Activated CD8-positive, alpha-beta memory T cell treated with anti-CD3 and anti-CD28 coated beads, Interleukin-2, amount 50 U/mL, for 4 hours (primary cell): Measurements from ENCODE around the gene MYRIP.
"Not testable (repeated sequence)": the region's sequence is repeated elsewhere in the genome, so short reads cannot be mapped to it uniquely, and the experiment has no call there.

Source experiments
- DNase-seq: peaks from one replicate; pipeline ENCODE4 v3.0.0-alpha.2; 2020

Gene MYRIP

DNA sequence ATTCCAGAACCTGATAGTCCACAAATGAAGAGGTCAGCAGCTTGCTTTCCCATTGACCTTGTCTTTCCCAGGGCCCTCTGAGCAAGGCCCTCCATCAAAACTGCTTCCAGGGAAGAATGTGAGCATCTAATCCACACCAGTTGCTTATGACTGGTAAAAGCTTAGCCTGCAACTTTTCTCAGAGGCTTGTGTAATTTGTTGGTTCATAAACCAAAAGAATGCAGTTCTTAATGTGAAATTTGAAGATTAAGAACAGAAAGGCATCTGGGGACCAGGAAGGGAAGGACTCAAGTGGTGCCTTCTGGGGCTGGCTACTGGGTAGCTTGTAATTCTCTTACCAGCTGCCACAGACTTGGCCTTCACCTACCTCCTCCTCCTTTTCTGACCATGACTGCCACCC, 439.2 kb downstream of the MYRIP start:
- DNase-seq, result no peak

DNA sequence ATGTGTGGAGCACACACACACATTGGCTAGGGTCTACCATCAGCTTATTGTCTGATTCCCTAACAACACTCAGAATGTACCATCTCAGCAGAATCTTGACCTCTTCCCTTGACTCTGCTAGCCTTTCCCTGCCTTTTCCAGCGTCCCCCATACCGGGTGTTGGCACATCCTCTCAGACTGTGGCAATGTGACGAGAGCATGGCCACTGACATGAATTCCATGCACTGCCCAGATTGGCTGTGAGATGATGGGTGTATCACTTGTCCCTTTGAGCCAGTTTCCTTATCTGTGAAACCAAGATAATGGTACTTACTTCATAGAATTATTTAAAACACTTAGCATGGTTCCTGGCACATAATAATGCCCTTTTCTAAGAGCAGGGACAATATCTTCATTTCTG, 439.8 kb downstream of the MYRIP start:
- no peak for DNase-seq

DNA sequence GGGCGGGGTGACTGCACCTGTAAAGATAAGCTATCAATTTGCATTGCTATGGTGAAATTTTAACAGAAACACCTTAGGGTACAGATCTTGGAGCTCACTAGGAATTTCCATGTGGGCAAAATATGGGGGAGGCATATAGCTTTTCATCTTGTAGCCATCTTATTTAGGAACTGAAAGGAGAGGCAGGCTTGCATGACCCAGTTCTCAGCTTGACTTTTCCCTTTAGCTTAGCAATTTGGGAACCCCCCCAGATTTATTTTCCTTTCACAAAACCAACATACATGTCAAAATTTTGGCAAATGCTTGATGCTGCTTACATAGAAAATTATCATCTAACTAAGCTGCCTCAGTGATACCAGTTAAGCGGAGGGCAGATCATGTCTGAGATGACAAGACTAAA, 445.1 kb downstream of the MYRIP start:
- DNase-seq, result no peak

DNA sequence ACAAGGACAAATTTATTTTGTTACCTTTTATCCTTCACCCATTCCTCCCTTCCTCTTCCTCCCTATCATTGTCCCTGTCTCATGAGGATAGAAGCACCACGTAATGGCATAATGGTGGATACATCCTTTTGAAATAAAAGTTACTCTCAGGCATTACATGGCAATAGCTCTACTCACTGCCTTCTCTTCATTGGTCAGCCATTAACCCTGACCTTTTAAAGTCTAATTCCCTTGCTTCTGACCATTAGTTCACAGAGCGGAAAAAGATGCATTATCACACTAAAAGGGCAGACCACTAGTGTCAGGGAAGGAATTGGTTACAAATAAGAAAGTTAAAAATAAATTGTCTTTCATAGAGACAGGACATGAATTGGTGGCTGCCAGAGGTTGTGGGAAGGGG, 445.5 kb downstream of the MYRIP start:
- DNase-seq, result no peak

DNA sequence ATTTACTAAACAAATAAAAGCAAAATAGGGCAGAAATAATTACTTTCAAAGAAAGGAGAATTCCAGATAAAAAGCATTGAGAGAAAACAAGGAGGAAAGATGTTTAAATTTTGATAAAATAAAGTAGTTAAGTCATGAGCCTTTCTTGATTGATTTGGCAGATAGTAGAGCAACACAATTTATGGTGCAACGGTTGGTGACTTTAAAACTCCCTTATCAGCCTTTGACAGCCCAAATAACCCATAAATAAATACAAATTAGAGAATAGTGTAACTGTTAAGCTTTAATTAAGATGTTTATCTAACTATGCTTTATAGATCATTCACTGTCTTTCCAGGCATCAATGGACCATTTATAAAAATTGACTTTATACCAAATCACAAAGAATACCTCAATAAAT, 446.1 kb downstream of the MYRIP start:
- DNase-seq, result no peak

DNA sequence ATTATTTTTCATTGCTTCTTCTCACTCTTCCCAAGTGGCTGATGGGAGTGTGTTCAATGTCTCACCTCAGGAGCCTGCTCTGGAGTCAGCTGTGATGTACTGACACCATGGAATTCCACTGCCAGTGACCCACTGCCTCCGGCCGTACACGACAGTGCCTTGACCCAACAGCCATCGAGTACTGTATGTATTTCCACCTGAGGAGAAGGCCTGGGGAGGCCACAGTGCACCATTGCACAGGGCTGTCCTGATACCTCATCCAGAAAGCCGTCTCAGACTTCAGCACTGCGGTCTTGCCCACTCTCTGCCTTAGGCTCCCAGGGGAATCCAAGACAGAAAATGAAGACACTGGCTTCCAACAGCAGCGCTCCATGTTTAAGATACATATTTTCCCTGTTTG, 448.7 kb downstream of the MYRIP start:
- DNase-seq, result no peak

DNA sequence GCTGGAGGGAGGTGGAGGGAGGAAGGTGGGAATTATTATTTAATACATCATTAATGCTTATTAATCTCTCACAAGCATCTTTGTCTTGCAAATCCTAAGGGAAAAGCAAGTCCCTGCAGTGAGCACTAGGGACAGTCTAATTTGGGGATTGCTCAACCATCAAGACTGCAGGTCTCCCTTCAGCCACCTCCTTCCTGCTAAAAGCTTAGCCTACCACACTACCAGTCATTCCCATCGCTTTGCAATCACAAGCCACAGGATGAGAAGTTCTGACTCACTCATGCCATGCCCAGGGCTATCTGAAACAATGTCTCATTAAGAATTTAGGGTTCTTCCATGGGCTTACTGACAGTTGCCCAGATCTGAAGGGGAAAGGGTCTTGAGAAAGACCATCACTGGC, 449.1 kb downstream of the MYRIP start:
- no peak for DNase-seq

DNA sequence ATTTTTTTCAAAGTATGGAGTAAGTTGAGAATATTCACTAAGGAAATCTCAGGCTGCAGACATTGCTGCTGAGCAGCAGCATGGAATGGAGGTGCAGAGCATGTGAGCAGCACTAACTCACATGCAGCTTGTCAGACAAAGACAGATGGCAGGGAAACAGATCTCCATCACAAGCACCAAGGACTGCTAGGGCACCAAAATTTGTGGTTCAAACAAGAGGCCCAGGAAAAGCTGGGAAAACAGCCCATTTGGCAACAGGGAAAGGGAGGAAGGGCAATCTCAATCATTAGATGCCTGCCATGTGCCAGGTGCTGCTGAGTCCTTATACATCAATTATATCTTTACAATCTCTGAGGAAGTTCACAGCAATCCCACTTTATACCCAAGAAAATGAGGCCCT, 452.9 kb downstream of the MYRIP start:
- no peak for DNase-seq

DNA sequence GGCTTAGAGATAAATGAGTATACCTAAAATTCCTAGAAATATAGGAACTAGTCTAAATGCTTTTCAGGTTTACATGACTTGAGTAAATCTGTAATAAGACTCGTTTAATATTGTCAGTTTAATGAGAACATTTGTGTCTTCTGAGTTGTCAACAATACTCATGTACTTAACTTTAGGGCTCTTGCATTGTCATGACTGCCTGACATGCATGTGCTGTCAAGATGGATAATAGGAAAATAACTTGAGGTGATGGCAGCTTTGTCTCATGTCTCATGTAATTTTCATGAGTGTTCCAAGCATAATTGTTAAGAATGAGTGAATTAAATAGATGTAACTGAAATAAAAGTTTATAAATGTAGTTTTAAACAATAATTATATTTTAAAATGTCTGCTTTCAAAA, 455.0 kb downstream of the MYRIP start:
- DNase-seq, result no peak

DNA sequence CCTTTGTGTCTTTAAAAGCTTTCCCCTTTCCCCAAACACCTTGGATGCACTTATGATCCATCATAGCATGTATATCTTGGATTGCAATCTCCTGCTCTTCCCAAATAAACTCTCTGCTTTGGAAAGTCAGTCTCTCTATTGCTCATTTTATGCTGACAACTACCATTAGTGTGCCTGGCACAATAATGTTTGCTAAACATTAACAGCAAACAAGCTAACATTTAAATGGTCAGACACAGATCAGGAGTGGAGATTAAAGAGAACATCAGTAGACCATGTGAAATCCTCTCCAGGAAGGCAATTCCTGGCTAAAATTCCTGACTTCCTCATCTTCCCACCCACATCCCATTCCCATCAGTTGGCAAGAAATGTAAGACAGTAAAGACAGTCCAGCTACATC, 455.8 kb downstream of the MYRIP start:
- DNase-seq, result no peak

DNA sequence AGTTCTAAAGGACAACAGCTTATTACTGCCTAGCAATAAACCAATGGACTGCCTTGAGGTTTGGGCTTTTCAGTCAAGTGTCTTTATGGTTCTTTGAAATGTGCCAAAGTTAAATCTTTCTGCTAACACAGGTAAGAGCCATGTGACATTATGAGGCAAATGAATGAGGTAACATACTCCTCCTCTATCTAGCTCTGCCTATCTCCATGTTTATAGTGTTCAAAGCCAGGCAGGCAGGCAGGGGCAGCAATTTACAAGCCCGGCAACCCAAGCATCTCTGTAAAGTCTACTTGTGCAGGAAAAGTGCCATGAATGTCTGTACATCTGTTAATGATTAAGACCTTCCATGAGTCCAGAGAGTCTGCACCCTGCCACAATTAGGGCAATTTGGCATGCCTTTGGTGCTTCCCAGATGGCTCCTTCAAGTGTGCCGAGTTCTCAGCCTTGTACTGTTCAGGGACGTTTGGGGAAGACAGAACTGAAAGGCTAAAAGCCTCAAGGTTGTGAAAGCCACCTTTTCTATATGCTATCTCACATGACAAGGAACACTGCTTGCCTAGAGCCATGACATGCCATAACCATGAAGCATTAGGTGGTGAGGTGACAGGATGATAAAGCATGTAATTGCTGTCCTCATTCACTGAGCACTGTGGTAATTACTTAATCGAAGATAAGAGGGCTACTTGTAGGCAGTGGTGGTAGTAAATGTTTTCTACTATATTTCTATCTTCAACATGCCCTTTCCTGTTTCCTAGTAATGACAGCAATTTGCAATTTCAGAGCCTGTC, 458.7 kb downstream of the MYRIP start:
- DNase-seq, result no peak

DNA sequence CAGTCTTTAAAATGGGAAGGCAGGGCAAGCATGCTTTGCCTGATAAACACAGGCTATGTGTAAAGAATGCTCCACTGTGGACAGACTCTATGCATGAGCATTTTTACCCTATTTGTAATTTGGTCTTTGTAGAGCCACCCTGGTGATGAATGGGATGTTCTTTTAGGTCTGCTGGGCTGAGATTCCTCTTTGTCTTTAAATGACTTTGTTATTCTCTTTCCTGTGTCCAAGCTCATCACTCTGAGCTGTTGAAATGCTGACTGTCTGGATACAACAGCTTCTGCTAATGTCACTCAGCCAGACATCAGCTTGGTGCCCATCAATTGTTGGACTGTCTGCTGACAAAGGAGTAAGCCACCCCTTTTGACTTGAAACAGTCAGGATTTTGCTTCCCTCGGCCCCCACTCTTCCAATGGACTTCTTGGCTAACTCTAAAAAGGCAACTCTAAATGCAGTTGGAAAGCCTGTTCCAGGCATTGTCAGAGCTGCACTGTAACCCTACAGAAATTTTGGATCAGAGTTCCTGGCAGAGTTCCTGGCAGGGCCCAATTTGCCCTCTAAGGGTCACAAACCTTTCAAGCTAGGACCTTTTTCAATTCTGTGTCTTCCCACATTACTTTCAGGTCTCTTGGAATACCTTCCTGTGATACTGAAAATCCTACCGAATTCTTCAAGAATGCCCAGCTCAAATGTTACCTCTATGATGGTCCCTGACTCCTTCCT, 459.6 kb downstream of the MYRIP start:
- no peak for DNase-seq

DNA sequence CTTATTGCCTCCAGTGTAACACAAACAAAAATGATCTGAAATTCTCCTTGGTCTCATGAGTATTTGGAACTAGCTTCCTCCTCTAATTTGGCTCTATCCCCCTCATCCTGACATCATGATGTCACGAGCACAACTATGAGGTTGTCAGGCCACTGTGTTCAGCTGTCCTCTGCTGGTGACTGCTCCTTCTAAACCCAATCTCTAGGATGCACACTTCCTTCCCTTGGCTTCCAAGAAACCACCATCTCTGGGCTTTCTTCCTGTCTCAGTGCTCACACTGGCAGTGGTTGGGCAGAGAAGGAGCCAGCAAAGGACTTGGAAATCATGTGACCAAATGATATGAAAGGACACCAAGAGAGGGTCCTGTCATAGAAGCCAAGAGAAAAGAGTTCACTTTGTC, 469.4 kb downstream of the MYRIP start:
- DNase-seq, result no peak

DNA sequence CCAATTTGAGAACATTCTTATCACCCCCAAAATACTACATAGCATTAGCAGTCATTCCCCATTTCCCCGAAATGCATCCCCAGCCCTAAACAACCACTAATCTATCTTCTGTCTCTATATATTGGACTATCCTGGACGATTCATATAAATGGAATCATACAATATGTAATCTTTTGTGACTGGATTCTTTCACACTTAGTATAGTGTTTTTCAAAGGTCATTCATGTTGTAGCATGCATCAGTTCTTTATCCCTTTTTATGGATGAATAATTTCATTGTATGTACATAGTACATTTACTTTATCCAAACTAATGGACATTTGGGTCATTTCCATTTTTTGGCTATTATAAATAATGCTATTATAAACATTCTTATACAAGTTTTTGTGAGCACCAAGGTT, 472.6 kb downstream of the MYRIP start:
- no peak for DNase-seq

DNA sequence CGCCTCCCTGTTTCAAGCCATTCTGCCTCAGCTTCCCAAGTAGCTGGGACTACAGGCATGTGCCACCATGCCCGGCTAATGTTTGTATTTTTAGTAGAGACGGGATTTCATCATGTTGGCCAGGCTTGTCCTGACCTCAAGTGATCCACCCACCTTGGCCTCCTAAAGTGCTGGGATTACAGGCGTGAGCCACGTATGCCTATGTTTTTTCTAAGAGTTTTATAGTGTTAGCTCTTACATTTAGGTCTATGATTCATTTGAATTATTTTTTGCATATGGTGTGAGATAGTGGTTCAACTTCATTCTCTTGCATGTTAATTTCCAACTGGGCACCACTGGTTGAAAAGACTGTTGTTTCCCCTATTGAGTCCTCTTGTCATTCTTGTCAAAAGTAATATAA, 473.6 kb downstream of the MYRIP start:
- DNase-seq, result not testable (repeated sequence)

DNA sequence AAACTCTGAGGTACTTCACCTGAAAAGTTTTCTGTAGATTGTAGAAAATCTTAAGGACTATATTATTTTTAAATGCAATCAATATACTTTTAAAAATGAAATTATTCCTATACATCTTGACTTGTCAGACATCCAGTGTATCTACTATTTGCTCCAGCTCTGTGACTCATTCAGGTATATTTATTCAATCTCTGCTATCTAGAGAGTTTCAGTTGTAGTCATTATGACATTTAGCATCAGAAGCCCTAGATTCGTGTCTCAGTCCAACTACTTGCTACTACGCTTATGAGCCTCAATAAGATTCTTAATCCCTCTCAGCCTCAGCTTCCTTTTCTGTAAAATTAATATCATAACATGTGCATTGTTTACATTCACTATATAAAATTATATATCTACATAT, 477.8 kb downstream of the MYRIP start:
- DNase-seq, result no peak

DNA sequence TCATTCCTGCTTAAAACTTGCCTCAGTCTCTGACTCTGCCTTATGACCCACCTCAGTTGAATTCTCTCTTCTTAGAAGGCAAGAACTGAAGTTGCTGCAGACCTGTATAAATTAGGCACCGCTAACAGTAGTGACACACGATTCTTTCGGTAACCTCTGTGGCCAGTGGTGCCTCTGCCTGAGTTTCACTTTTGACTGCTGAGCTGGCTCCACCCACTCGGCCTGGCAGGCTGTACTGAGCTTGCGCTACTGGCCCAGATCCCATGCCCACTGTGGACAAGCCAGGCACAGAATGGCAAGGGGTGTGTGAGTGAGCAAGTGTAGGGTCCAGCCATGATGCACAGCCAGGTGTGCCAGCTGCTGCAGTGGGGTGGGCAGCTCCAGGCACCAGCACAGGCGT, 481.0 kb downstream of the MYRIP start:
- no peak for DNase-seq

DNA sequence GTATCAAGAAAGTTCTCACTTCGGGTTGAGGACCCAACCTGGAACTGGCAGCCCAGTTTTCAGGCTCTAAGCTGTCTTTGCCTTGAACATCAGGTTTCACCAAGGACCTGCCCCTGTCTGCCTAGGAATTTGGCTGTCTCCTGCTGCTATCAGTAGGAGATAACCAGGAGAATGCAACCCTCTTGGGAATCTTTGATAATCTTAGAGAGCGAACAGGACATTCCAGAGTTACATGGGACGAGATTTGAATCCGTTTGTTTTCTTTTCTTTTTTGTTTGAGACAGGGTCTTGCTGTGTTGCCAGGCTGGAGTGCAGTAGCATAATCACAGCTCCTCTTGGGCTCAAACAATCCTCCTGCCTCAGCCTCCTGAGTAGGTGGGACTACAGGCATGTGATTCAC, 482.1 kb downstream of the MYRIP start:
- no peak for DNase-seq

DNA sequence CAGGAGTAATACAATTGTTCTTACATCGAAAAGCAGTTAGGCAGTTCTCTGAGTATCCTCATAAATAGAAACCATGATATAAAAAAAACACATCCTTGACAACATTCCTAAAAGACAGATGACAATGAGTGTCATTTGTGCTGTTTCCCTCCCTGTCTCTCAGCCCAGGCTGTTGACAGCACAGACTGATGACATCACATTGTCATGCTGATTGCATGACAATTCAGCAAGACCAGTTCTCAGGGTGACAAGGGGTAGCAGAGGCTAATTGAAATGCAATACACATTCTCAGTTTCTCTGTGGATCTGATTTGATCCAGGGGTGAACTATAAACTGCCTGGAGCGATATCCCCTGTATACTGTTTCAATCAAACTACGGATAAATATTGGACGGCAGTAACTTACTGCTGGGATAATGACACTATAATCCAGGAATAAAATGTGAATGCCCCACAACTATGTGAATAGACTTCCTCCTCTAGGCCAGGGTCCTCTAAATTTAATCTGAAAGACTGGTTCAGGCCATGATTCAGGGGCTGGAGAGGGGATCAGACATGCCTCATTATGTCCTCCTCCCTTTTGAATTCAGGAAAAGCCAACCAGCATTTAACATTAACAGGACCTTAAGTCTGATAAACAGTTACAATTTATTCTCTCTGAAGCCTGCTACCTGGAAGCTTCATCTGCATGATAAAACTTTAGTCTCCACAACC, 483.4 kb downstream of the MYRIP start:
- no peak for DNase-seq

DNA sequence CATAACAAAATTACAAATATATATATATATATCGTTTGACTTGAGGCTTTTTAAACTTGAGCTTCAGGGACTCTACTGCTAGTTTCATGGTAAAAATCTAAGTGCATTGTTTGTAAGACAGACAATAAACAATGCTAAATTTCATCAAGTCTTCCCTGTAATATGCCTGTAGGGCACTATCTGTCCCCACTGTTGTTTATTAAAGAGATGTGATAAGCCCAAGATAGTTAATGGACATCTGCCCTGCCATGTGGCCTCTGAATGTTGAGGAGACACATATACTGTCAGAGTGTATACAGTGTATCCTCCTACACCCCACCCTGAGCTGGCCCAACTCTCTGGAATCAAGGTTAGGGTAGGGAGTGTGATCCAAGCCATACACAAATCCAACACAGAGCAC, 485.0 kb downstream of the MYRIP start:
- no peak for DNase-seq

DNA sequence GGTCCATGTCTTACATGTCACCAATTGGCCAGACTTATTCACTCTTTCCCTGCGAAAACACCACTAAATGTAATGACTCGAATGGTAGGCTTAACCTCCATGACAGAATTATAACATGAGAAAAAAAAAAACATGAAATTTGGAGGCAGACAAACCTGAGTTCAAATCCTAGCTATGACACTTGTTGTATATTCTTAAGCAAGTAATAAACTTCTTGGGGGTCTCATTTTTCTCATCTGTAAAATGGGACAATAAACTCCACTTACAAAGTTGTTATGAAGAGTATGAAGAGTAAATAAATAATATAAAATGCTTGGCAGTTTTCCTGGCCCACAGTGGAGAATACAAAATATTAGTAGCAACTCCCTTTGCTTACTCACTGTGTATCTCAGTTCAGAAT, 488.7 kb downstream of the MYRIP start:
- DNase-seq, result no peak

DNA sequence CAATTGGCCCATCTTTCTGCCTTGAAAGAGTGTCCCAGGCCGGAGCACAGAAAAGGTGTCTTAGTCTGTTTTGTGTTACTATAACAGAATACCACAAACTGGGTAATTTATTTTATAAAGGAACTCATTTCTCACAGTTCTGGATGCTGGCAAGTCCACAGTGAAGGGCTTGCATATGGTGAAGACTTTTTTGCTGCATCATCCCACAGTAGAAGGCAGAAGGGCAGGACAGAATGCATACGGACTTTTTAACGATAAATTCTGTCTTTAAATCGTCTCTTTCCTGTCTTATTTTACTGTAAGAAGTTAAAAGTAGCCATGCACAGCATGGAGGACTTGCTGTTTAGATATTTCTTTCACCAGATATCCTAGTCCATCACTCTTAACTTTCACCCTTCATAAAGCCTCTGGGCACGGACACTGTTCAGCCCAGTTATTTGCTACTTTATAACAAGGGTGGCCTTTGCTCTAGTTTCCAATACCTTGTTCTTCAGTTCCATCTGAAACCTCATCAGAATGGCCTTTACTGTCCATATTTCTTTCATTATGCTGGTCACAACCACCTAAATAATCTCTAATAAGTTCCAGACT, 489.8 kb downstream of the MYRIP start:
- DNase-seq, result no peak

DNA sequence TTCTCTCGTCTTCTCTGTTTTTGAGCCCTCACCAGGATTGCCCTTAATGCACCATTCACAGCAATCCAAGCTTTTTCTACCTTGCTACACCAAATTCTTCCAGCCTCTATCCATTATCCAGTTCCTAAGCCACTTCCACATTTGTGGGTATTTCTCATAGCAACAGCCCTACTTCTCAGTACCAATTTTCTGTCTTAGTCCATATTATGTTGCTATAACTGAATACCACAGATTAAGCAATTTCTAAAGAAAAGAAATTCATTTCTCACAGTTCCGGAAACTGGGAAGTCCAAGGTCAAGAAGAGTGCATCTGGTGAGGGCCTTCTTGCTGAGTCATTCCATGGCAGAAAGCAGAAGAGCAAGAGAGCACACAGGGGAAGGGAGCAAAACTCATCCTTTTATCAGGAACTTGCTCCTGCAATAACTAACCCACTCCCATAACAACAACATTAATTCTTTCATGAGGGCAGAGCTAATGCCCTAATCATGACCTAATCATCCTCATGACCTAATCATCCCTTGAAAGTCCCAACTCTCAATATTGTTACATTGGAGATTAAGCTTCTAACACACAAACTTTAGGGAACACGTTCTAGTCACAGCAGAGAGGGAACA, 490.4 kb downstream of the MYRIP start:
- DNase-seq, result no peak
